Sigmoid colon (tissue), 4 donors: ENCODE data around the gene ADGRG6.

ENCODE experiments used
- EP300 ChIP-seq, 4 donors: sonication (generic); formaldehyde crosslinking; IDR thresholded peaks; one replicate each; pipeline ENCODE4 v1.6.1; 2017; ENCODE audit warnings: antibody characterized with exemption in 4 of 4
- POLR2A ChIP-seq, 2 donors: fragments of 450-650 bp; IDR thresholded peaks; one replicate each; pipeline ENCODE4 v1.6.1; 2016; ENCODE audit warnings: antibody characterized with exemption in 2 of 2, mild to moderate bottlenecking in 2 of 2, moderate library complexity in 2 of 2
- POLR2AphosphoS5 ChIP-seq, 4 donors: sonication (generic); formaldehyde crosslinking; IDR thresholded peaks; one replicate each; pipeline ENCODE4 v1.6.1; 2017; ENCODE audit warnings: antibody characterized with exemption in 4 of 4
- TF ChIP-seq, protein P1 (sequence below), 4 experiments: fragments of 450-650 bp in 3 of 4; fragments of 200-600 bp in 1 of 4; IDR thresholded peaks; one replicate each; pipeline ENCODE4 v1.5.1; 2016 to 2019; ENCODE audit warnings: antibody characterized with exemption in 4 of 4, mild to moderate bottlenecking in 3 of 4, moderate library complexity in 2 of 4

- no peak for TF ChIP-seq POLR2A (IDR thresholded peaks at IDR 0.05)
- TF ChIP-seq, protein P1, sequence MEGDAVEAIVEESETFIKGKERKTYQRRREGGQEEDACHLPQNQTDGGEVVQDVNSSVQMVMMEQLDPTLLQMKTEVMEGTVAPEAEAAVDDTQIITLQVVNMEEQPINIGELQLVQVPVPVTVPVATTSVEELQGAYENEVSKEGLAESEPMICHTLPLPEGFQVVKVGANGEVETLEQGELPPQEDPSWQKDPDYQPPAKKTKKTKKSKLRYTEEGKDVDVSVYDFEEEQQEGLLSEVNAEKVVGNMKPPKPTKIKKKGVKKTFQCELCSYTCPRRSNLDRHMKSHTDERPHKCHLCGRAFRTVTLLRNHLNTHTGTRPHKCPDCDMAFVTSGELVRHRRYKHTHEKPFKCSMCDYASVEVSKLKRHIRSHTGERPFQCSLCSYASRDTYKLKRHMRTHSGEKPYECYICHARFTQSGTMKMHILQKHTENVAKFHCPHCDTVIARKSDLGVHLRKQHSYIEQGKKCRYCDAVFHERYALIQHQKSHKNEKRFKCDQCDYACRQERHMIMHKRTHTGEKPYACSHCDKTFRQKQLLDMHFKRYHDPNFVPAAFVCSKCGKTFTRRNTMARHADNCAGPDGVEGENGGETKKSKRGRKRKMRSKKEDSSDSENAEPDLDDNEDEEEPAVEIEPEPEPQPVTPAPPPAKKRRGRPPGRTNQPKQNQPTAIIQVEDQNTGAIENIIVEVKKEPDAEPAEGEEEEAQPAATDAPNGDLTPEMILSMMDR (IDR thresholded peaks at IDR 0.05) = no peak
- TF ChIP-seq EP300 (IDR thresholded peaks at IDR 0.05) = no peak
- no peak for TF ChIP-seq POLR2AphosphoS5 (IDR thresholded peaks at IDR 0.05)
Measured at GRCh38 chr6:142419071-142419470, 117.3 kb downstream of the ADGRG6 start.
